Lower leg skin (tissue), 4 donors: ENCODE results near the gene HSPA6. TPM values are rescaled to one million over a fixed set of nuclear protein-coding genes. Genes with fewer than 3 reads are reported as not detected.
A peak's percentile ranks its signal among the peaks of the same experiment; 100 is the strongest.
"Not testable (repeated sequence)": the region's sequence is repeated elsewhere in the genome, so short reads cannot be mapped to it uniquely, and the experiment has no call there.

ENCODE experiments used
- DNase-seq, 2 donors: peaks; one replicate each; pipeline ENCODE4 v3.0.0-alpha.2; 2019; ENCODE audit warnings: low spot score in 2 of 2
- H3K4me3 ChIP-seq: fragments of 200-600 bp; sonication (generic); 2 replicates; pipeline ENCODE4 v1.5.1; 2017; ENCODE audit warnings: mild to moderate bottlenecking, low read depth; ENCODE audit not compliant: poor library complexity, severe bottlenecking
- CTCF ChIP-seq, 3 donors: fragments of 450-650 bp; IDR thresholded peaks; one replicate each; pipeline ENCODE4 v1.5.1; 2016; ENCODE audit warnings: antibody characterized with exemption in 3 of 3, mild to moderate bottlenecking in 3 of 3, moderate library complexity in 2 of 3
- POLR2A ChIP-seq, 2 donors: fragments of 450-650 bp; IDR thresholded peaks; one replicate each; pipeline ENCODE4 v1.6.1; 2016 to 2017; ENCODE audit warnings: antibody characterized with exemption in 2 of 2, mild to moderate bottlenecking in 1 of 2, moderate library complexity in 1 of 2
- WGBS, 2 donors: methylation state at CpG; one replicate each; pipeline ENCODE4 v1.1.5; 2018; 5-methylcytosine and 5-hydroxymethylcytosine counted together
- intact Hi-C: fragments of 100-400 bp; cut with DNase I; formaldehyde crosslinking; loops from one replicate; pipeline ENCODE4 v1.15.0; 2023; ENCODE audit warnings: low total_unique reads
- total RNA-seq, 4 donors: library from RNA; depleted of rRNA; stranded (reverse); fragments of >200 nt; gene quantifications; one replicate each; pipeline ENCODE4 v1.1.0, GENCODE V29; 2016

HSPA6 gene
- total RNA-seq, 4 donors from 2014 or later = 2.0 to 5.0 (median 4.5) TPM

- intact Hi-C loops = no loop called here
- no peak overlapping the region for H3K4me3 ChIP-seq
- peak in 1 of 2 donors; percentile 86 for DNase-seq
- TF ChIP-seq POLR2A (IDR thresholded peaks at IDR 0.05) (no peak), CTCF (IDR thresholded peaks at IDR 0.05) (no peak)
- 49 to 52% methylated on average over 12 to 15 of the region's 15 CpGs for WGBS, 2 donors
These were observed 17.8 kb upstream of the HSPA6 start for GRCh38 chr1:161506336-161507223.

GRCh38 chr1:161510477-161510876 is 13.9 kb upstream of the HSPA6 start:
- intact Hi-C loops = no loop called here
- H3K4me3 ChIP-seq = no peak overlapping the region
- WGBS, 2 donors = 79 to 83% methylated on average over 3 of the region's 3 CpGs
- no peak for DNase-seq
- no peak for TF ChIP-seq POLR2A (IDR thresholded peaks at IDR 0.05)
- TF ChIP-seq CTCF (IDR thresholded peaks at IDR 0.05) = no peak

- intact Hi-C loops = no loop called here
- no peak for DNase-seq
- no peak overlapping the region for H3K4me3 ChIP-seq
- 83 to 86% methylated on average over 5 of the region's 5 CpGs for WGBS, 2 donors
- TF ChIP-seq POLR2A (IDR thresholded peaks at IDR 0.05) = no peak
- TF ChIP-seq CTCF (IDR thresholded peaks at IDR 0.05) = no peak
These were observed 13.2 kb upstream of the HSPA6 start for GRCh38 chr1:161511018-161511755.

GRCh38 chr1:161511756-161512060 is 12.6 kb upstream of the HSPA6 start:
- DNase-seq = no peak
- TF ChIP-seq CTCF (IDR thresholded peaks at IDR 0.05) (no peak), POLR2A (IDR thresholded peaks at IDR 0.05) (no peak)
- intact Hi-C loops = no loop called here
- WGBS, 2 donors = 84 to 96% methylated on average over 7 of the region's 7 CpGs
- H3K4me3 ChIP-seq = no peak overlapping the region

- intact Hi-C loops, DNase-seq, H3K4me3 ChIP-seq: not testable (repeated sequence)
- WGBS, 2 donors = 87 to 88% methylated on average over 6 of the region's 6 CpGs
These were observed 11.5 kb upstream of the HSPA6 start for GRCh38 chr1:161512636-161513447.

GRCh38 chr1:161513448-161513780 is 10.9 kb upstream of the HSPA6 start:
- DNase-seq, intact Hi-C loops, H3K4me3 ChIP-seq: not testable (repeated sequence)
- WGBS, 2 donors = 20 to 33% methylated on average over 1 of the region's 1 CpG

GRCh38 chr1:161513953-161514352 is 10.4 kb upstream of the HSPA6 start:
- 58 to 68% methylated on average over 1 of the region's 1 CpG for WGBS, 2 donors
- H3K4me3 ChIP-seq, intact Hi-C loops, DNase-seq: not testable (repeated sequence)

- DNase-seq, H3K4me3 ChIP-seq, intact Hi-C loops: not testable (repeated sequence)
- WGBS, 2 donors = 74 to 81% methylated on average over 16 to 20 of the region's 20 CpGs
These were observed 1.1 kb upstream of the HSPA6 start for GRCh38 chr1:161523041-161523816.

GRCh38 chr1:161524742-161525291 is 477 bp downstream of the HSPA6 start:
- intact Hi-C loops, DNase-seq: not testable (repeated sequence)
- 3 to 19% methylated on average over 20 to 26 of the region's 55 CpGs for WGBS, 2 donors
- peak overlapping the region; percentile 20 for H3K4me3 ChIP-seq
